Pancreas (tissue), 10 donors: ENCODE data around the gene AICDA. TPM values are rescaled to one million over a fixed set of nuclear protein-coding genes. Genes with fewer than 3 reads are reported as not detected.

Source experiments
- ATAC-seq, 4 donors: fragments of 200-7000 bp; cut with Tn5 transposase; one replicate each; pipeline versions ENCODE4 v1.8.0 to v1.9.1; 2020; ENCODE audit warnings: mild to moderate bottlenecking in 4 of 4, moderate library complexity in 4 of 4
- DNase-seq, 6 donors: peaks; one replicate each; pipeline ENCODE4 v3.0.0-alpha.2; 2020
- FAIRE-seq: peaks from 2 replicates; lab custom pipeline; 2012; peaks lifted over from hg19 to GRCh38; lab: Jason Lieb, UNC
- H3K27ac ChIP-seq, 4 donors: fragments of 200-600 bp; sonication (generic); 1 replicate in 3 of 4; 2 replicates in 1 of 4; pipeline versions ENCODE4 v1.5.0 to v1.8.0; 2020
- H3K27me3 ChIP-seq, 4 donors: fragments of 200-600 bp; one replicate each; pipeline ENCODE4 v1.8.0; 2021
- H3K36me3 ChIP-seq, 3 donors: fragments of 200-600 bp; sonication (generic) in 1 of 3; one replicate each; pipeline versions ENCODE4 v1.5.0 to v1.8.0; 2020 to 2021
- H3K4me1 ChIP-seq, 3 donors: fragments of 200-600 bp; one replicate each; pipeline ENCODE4 v1.8.0; 2021
- H3K4me3 ChIP-seq, 4 donors: fragments of 200-600 bp; sonication (generic) in 2 of 4; one replicate each; pipeline versions ENCODE4 v1.5.0 to v1.8.0; 2020 to 2021
- H3K9me3 ChIP-seq, 4 donors: fragments of 200-600 bp; one replicate each; pipeline ENCODE4 v1.8.0; 2021
- CTCF ChIP-seq, 4 donors: fragments of 200-600 bp; sonication (generic) in 3 of 4; IDR thresholded peaks; one replicate each; pipeline versions ENCODE4 v1.5.0 to v1.8.0; 2021; ENCODE audit warnings: antibody characterized with exemption in 4 of 4
- WGBS, 2 donors: extraction: QIAGEN DNeasy Blood & Tissue Kit; methylation state at CpG; one replicate each; pipeline ENCODE4 v1.1.7; 2013; 5-methylcytosine and 5-hydroxymethylcytosine counted together
- intact Hi-C, 3 donors: fragments of 100-400 bp; cut with DNase I; formaldehyde crosslinking; loops; one replicate each; pipeline versions ENCODE4 v1.11.1 to v1.14.2; 2022
- polyA plus RNA-seq, 2 donors: library from polyadenylated mRNA; stranded (reverse); fragments of 200-250 nt; gene quantifications; one replicate each; pipeline ENCODE4 v1.2.3, GENCODE V29; 2013
- total RNA-seq, 6 donors: library from RNA; stranded (reverse); fragmentation: NEBNext Ultra II Directional in 4 of 6; extraction: Animal tissue kit (Norgen Biotek cat#: 25700) in 4 of 6; gene quantifications; one replicate each; pipeline versions ENCODE4 v1.2.1 to v1.2.4, GENCODE V29; 2021 to 2023
- donor health status: healthy with polysubstance abuse.
- donor health status: DM: no; HTN: no; CAD: no; lungs with moderate emphysema.
- donor health status: DM: no; HTN: no; CAD: no.
- donor health status: control.
- donor health status: control.
- donor health status: Bipolar disorder and iron deficiency.
- donor health status: DM: yes; HTN: yes; CAD: no.
- donor health status: DM: no; HTN: no; CAD: no.
- donor health status: DM: no; HTN: no; CAD: no.
- donor health status: DM: yes; HTN: yes; CAD: no.

Gene AICDA
- not detected for total RNA-seq
- polyA plus RNA-seq = not detected

GRCh38 chr12:8612629-8613028, at the start of gene AICDA:
Gene AICDA (minus strand): TSS chr12:8612859. CDS start chr12:8612767, 92 bp downstream.
- WGBS, 2 donors = 49 to 61% methylated on average over 2 of the region's 2 CpGs
- ATAC-seq (no peak), DNase-seq (no peak), FAIRE-seq (no peak)
- Histone ChIP-seq H3K27me3 (no peaks in the 10 kb centered on the region), H3K4me3 (no peak within 1 kb of the TSS), H3K36me3 (no peaks in the 10 kb centered on the region), H3K4me1 (no peaks in the 10 kb centered on the region), H3K9me3 (no peaks in the 10 kb centered on the region), H3K27ac (no peak within 1 kb of the TSS)
- TF ChIP-seq CTCF (IDR thresholded peaks at IDR 0.05) = no peak
- intact Hi-C loops = no loop called here

GRCh38 chr12:8661751-8662150, 49.1 kb upstream of the AICDA start:
- no peaks in the 10 kb centered on the region for H3K9me3 ChIP-seq
- intact Hi-C loops = loop anchor here in 1 of 3 donors (10.0 kb wide), 1 partner anchor 393 kb away; no protein-coding TSS in a partner anchor
- H3K4me3 ChIP-seq = no peak overlapping the region
- no peaks in the 10 kb centered on the region for H3K36me3 ChIP-seq
- H3K4me1 ChIP-seq = no peaks in the 10 kb centered on the region
- TF ChIP-seq CTCF (IDR thresholded peaks at IDR 0.05) = no peak
- H3K27ac ChIP-seq = no peak overlapping the region
- WGBS, 2 donors = 52 to 67% methylated on average over 3 of the region's 3 CpGs
- ATAC-seq (no peak), DNase-seq (no peak), FAIRE-seq (no peak)
- no peaks in the 10 kb centered on the region for H3K27me3 ChIP-seq

- intact Hi-C loops = loop anchor here in 1 of 3 donors (10.0 kb wide), 1 partner anchor 394 kb away; no protein-coding TSS in a partner anchor
- FAIRE-seq (no peak), ATAC-seq (no peak), DNase-seq (no peak)
- no peaks in the 10 kb centered on the region for H3K27me3 ChIP-seq
- H3K4me3 ChIP-seq = no peak overlapping the region
- H3K4me1 ChIP-seq = no peaks in the 10 kb centered on the region
- H3K27ac ChIP-seq = no peak overlapping the region
- H3K36me3 ChIP-seq = no peaks in the 10 kb centered on the region
- 73 to 74% methylated on average over 3 of the region's 3 CpGs for WGBS, 2 donors
- no peaks in the 10 kb centered on the region for H3K9me3 ChIP-seq
- no peak for TF ChIP-seq CTCF (IDR thresholded peaks at IDR 0.05)
These were observed 48.4 kb upstream of the AICDA start for GRCh38 chr12:8661016-8661415.

GRCh38 chr12:8658346-8658745, 45.7 kb upstream of the AICDA start:
- no peaks in the 10 kb centered on the region for H3K27me3 ChIP-seq
- peak in 2 of 4 donors; percentile 34 to 45 for ATAC-seq
- H3K36me3 ChIP-seq = no peaks in the 10 kb centered on the region
- WGBS, 2 donors = 42 to 44% methylated on average over 1 of the region's 1 CpG
- no peaks in the 10 kb centered on the region for H3K9me3 ChIP-seq
- H3K4me1 ChIP-seq = no peaks in the 10 kb centered on the region
- TF ChIP-seq CTCF (IDR thresholded peaks at IDR 0.05) = no peak
- H3K4me3 ChIP-seq = no peak overlapping the region
- FAIRE-seq = no peak
- H3K27ac ChIP-seq = no peak overlapping the region
- intact Hi-C loops = loop anchor here in 1 of 3 donors (10.0 kb wide), 1 partner anchor 376 kb away; no protein-coding TSS in a partner anchor
- DNase-seq = no peak

- no peak for TF ChIP-seq CTCF (IDR thresholded peaks at IDR 0.05)
- Histone ChIP-seq H3K9me3 (no peaks in the 10 kb centered on the region), H3K27ac (no peak overlapping the region), H3K4me1 (no peaks in the 10 kb centered on the region), H3K36me3 (no peaks in the 10 kb centered on the region), H3K4me3 (no peak overlapping the region), H3K27me3 (no peaks in the 10 kb centered on the region)
- DNase-seq (no peak), FAIRE-seq (no peak), ATAC-seq (no peak)
- intact Hi-C loops = loop anchor here in 1 of 3 donors (10.0 kb wide), 1 partner anchor 379 kb away; no protein-coding TSS in a partner anchor
- 65 to 72% methylated on average over 6 of the region's 6 CpGs for WGBS, 2 donors
These were observed 42.8 kb upstream of the AICDA start for GRCh38 chr12:8655421-8655820.
